PC-9 (cell line): Measurements from ENCODE around the gene MORF4L1. TPM values are rescaled to one million over a fixed set of nuclear protein-coding genes. Genes with fewer than 3 reads are reported as not detected.

ENCODE experiments used
- BruUV-seq: library from RNA; stranded (reverse); fragments of 400-500 nt; replicated peaks from 2 replicates; lab custom pipeline; 2021; lab: Mats Ljungman, UMichigan
- CTCF ChIA-PET: fragments of 300-600 bp; sonication (Branson Sonifier 250); formaldehyde crosslinking; loops from one replicate; lab custom pipeline; 2022; ENCODE audit warnings: antibody characterized with exemption; lab: Charles Lee
- POLR2A ChIA-PET: fragments of 300-600 bp; sonication (Branson Sonifier 250); formaldehyde crosslinking; loops from one replicate; lab custom pipeline; 2022; ENCODE audit warnings: antibody characterized with exemption; ENCODE audit not compliant: unreplicated experiment; lab: Charles Lee
- DNase-seq, 2 experiments: peaks; one replicate each; pipeline versions ENCODE4 v3.0.0 to v3.0.0-alpha.2; 2015 to 2022; ENCODE audit warnings: mixed read lengths in 1 of 2
- H2AFZ ChIP-seq: fragments of 200-600 bp; sonication (generic); 2 replicates; pipeline ENCODE4 v1.8.1; 2017; ENCODE audit warnings: antibody characterized with exemption
- H3F3A ChIP-seq: fragments of 200-600 bp; sonication (generic); 2 replicates; pipeline ENCODE4 v1.8.1; 2017; ENCODE audit warnings: antibody characterized with exemption, mild to moderate bottlenecking, low read depth; ENCODE audit not compliant: insufficient read depth
- H3K27ac ChIP-seq: fragments of 200-600 bp; sonication (generic); 2 replicates; pipeline ENCODE4 v1.6.1; 2016; ENCODE audit warnings: mixed run types
- H3K27me3 ChIP-seq: fragments of 200-600 bp; sonication (generic); 2 replicates; pipeline ENCODE4 v1.6.1; 2016; ENCODE audit warnings: low read depth, mixed run types; ENCODE audit not compliant: insufficient read depth
- H3K36me3 ChIP-seq: fragments of 200-600 bp; sonication (generic); 2 replicates; pipeline ENCODE4 v1.6.1; 2016; ENCODE audit warnings: low read depth, mixed run types
- H3K4me1 ChIP-seq: fragments of 200-600 bp; sonication (generic); replicated peaks from 2 replicates; pipeline ENCODE4 v1.6.1; 2016; ENCODE audit warnings: mixed run types; ENCODE audit not compliant: insufficient read depth
- H3K4me2 ChIP-seq: fragments of 200-600 bp; sonication (generic); 2 replicates; pipeline ENCODE4 v1.6.1; 2017; ENCODE audit warnings: mixed run types
- H3K4me3 ChIP-seq: fragments of 200-600 bp; sonication (generic); 2 replicates; pipeline ENCODE4 v1.6.1; 2016; ENCODE audit warnings: mixed run types
- H3K79me2 ChIP-seq: fragments of 200-600 bp; sonication (generic); 2 replicates; pipeline ENCODE4 v1.6.1; 2017; ENCODE audit warnings: low read depth, mixed run types
- H3K9me2 ChIP-seq: fragments of 200-600 bp; sonication (generic); 2 replicates; pipeline ENCODE4 v1.8.1; 2017; ENCODE audit warnings: mild to moderate bottlenecking; ENCODE audit not compliant: insufficient read depth
- H3K9me3 ChIP-seq: fragments of 200-600 bp; sonication (generic); 2 replicates; pipeline ENCODE4 v1.8.1; 2016; ENCODE audit warnings: low read depth; ENCODE audit not compliant: insufficient read depth
- H4K20me1 ChIP-seq: fragments of 200-600 bp; sonication (generic); 2 replicates; pipeline ENCODE4 v1.8.1; 2017; ENCODE audit not compliant: insufficient read depth
- EZH2 ChIP-seq: fragments of 200-600 bp; sonication (generic); IDR thresholded peaks from 2 replicates; pipeline ENCODE4 v1.8.0; 2017; ENCODE audit warnings: antibody characterized with exemption, low read depth
- intact Hi-C: fragments of 100-400 bp; cut with micrococcal nuclease; formaldehyde crosslinking; loops from one replicate; pipeline ENCODE4 v1.10.0; 2022; ENCODE audit not compliant: unreplicated experiment
- total RNA-seq: library from RNA; stranded (reverse); gene quantifications from 2 replicates; pipeline ENCODE4 v1.2.3, GENCODE V29; 2021
- TF ChIP-seq, protein P1 (sequence below): fragments of 200-600 bp; sonication (generic); conservative IDR thresholded peaks from 2 replicates; pipeline ENCODE4 v1.6.1; 2017; ENCODE audit warnings: mixed run types, antibody characterized with exemption, mild to moderate bottlenecking, moderate library complexity

The MORF4L1 gene
- total RNA-seq, 1 experiment from 2014 or later, result 282 TPM

DNA sequence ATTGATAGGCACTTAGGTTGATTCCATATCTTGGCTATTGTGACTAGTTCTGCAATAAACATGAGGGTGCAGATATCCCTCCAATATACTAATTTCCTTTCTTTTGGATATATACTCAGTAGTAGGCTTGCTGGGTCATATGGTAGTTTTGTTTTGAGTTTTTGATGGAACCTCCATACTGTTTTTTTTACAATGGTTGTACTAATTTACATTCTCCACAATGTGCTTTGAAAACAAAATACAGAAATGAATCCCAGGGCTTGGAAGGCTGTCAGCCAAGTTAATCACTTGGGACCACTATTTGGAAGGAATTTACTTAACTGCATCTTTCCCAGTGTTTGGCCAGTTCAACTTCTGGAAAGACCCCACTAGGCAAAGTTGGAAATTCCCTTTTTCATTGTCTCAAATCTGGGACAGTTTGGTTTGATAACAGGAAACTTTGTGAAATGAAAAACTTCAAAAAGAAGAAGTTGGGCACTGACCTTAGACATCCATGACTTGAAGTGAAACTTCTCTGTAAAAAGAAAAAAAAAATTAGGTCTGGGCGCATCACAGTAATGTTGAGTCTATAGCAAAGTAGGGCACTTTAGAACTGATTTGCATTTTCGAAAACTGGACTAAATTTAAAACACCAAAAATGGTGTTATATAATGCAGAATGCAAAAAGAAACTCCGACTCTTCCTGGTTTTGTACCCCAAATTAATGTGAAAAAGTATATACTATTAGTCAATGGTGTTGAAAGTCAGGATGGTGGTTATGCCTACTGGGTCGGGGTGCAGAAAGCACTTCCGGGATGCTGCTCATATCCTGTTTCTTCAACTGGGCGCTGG, 66.2 kb downstream of the MORF4L1 start:
- DNase-seq, result no peak
- Histone ChIP-seq H3K9me2 (no peaks in the 10 kb centered on the region), H3K9me3 (no peaks in the 10 kb centered on the region), H3K27ac (no peak overlapping the region), H3K36me3 (0 out of 2 replicates have a peak, but pooled peaks cover 4% of the 10 kb centered on the region), H4K20me1 (no peaks in the 10 kb centered on the region), H3K4me3 (no peak overlapping the region), H3K27me3 (no peaks in the 10 kb centered on the region), H3F3A (peaks cover 3% of the 10 kb centered on the region; the same call in 1 of the 2 replicates), H3K4me1 (peaks cover 10% of the 10 kb centered on the region), H3K4me2 (no peak overlapping the region), H2AFZ (no peak overlapping the region), H3K79me2 (peaks cover 18% of the 10 kb centered on the region)
- TF ChIP-seq, protein P1, sequence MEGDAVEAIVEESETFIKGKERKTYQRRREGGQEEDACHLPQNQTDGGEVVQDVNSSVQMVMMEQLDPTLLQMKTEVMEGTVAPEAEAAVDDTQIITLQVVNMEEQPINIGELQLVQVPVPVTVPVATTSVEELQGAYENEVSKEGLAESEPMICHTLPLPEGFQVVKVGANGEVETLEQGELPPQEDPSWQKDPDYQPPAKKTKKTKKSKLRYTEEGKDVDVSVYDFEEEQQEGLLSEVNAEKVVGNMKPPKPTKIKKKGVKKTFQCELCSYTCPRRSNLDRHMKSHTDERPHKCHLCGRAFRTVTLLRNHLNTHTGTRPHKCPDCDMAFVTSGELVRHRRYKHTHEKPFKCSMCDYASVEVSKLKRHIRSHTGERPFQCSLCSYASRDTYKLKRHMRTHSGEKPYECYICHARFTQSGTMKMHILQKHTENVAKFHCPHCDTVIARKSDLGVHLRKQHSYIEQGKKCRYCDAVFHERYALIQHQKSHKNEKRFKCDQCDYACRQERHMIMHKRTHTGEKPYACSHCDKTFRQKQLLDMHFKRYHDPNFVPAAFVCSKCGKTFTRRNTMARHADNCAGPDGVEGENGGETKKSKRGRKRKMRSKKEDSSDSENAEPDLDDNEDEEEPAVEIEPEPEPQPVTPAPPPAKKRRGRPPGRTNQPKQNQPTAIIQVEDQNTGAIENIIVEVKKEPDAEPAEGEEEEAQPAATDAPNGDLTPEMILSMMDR, result no peak
- TF ChIP-seq EZH2, result no peak
- BruUV-seq, result no TSS peak
- ChIA-PET POLR2A (no interaction called here), CTCF (no interaction called here)
- intact Hi-C loops, result no loop called here

DNA sequence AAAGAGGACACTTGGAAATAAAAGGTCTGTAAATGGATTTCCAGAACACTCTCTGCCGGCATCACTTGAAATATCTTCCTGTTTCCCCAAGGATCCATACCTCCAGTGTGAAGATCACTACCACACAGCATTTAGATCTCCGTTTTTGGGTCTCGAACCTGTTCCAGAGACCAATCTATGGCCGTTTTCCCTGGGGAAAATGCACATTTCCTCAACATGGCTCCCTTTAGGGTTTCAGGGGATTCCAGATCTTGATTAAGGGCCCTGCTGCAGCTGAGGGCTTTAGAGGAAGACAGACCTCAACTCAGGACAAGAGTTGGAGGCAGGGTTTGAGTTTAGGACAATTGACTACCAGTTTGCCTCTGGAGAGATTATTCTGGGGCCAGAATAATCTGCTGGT, 70.1 kb downstream of the MORF4L1 start:
- Histone ChIP-seq H3K4me3 (no peak overlapping the region), H3K79me2 (peaks cover 22% of the 10 kb centered on the region), H3K9me3 (no peaks in the 10 kb centered on the region), H3K9me2 (no peaks in the 10 kb centered on the region), H2AFZ (no peak overlapping the region), H3K27ac (no peak overlapping the region), H3K4me1 (peaks cover 14% of the 10 kb centered on the region), H3K36me3 (0 out of 2 replicates have a peak, but pooled peaks cover 4% of the 10 kb centered on the region), H4K20me1 (no peaks in the 10 kb centered on the region), H3K4me2 (peak overlapping the region; percentile 72; the same call in 1 of the 2 replicates), H3F3A (peaks cover 3% of the 10 kb centered on the region; the same call in 1 of the 2 replicates), H3K27me3 (no peaks in the 10 kb centered on the region)
- DNase-seq, result no peak
- ChIA-PET CTCF (no interaction called here), POLR2A (no interaction called here)
- intact Hi-C loops, result no loop called here
- TF ChIP-seq EZH2, result no peak
- TF ChIP-seq, protein P1, result no peak
- BruUV-seq, result no TSS peak

DNA sequence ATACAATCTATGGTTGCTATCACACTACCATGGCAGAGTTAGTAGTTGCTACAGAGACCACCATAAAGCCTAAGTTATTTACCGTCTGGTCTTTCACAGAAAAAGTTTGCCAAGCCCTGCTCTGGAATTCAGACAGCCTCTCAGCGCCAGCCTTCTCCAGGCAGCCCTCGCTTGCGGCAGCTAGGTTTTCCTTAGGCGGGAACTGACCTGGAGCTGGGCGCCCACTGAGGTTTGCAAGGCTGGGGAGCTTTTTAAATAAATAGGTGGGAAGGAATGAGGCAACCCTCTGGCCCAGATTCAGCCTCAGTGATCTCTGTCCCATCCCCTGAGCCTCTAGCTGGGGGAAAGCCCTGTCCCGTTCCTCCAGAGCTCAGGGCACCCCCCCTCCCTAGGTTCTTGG, 71.0 kb downstream of the MORF4L1 start:
- H3K9me3 ChIP-seq, result no peaks in the 10 kb centered on the region
- H3K4me3 ChIP-seq, result peak overlapping the region; percentile 58
- no TSS peak for BruUV-seq
- no peak overlapping the region for H2AFZ ChIP-seq
- intact Hi-C loops, result loop anchor here (2.0 kb wide), 1 partner anchor 13 kb away; no protein-coding TSS in a partner anchor
- H3K36me3 ChIP-seq, result 0 out of 2 replicates have a peak, but pooled peaks cover 4% of the 10 kb centered on the region
- no peaks in the 10 kb centered on the region for H3K27me3 ChIP-seq
- H3K79me2 ChIP-seq, result peaks cover 22% of the 10 kb centered on the region
- ChIA-PET CTCF (interaction anchor here (2.0 kb wide), 1 partner anchor 36 kb away, joined by 6 read pairs; no protein-coding TSS in a partner anchor), POLR2A (no interaction called here)
- H3K9me2 ChIP-seq, result no peaks in the 10 kb centered on the region
- H3K4me1 ChIP-seq, result peaks cover 18% of the 10 kb centered on the region
- peak overlapping the region; percentile 72 for H3K4me2 ChIP-seq
- peak; percentile 35 to 57 for DNase-seq
- H4K20me1 ChIP-seq, result no peaks in the 10 kb centered on the region
- TF ChIP-seq EZH2, result no peak
- TF ChIP-seq, protein P1, result no peak
- H3F3A ChIP-seq, result peaks cover 11% of the 10 kb centered on the region; the same call in 1 of the 2 replicates
- no peak overlapping the region for H3K27ac ChIP-seq
